ENCODE results near the gene SERHL2. TPM values are rescaled to one million over a fixed set of nuclear protein-coding genes. Genes with fewer than 3 reads are reported as not detected.
"Not testable (repeated sequence)": the region's sequence is repeated elsewhere in the genome, so short reads cannot be mapped to it uniquely, and the experiment has no call there.

Gene SERHL2
- total and polyA plus RNA-seq, 2 donors (not counting 3 experiments of a cell fraction or from before 2014, with no cell fraction given), result 0.80 to 2.0 TPM

GRCh38 chr22:42512273-42512990 is 41.3 kb upstream of the SERHL2 start:
- H3K4me1 ChIP-seq (ENCODE audit: control insufficient read depth, extremely low read depth, insufficient read depth, low read length); H3K27ac ChIP-seq (ENCODE audit: insufficient read depth, low read depth, low read length); intact Hi-C loops (cut with micrococcal nuclease); H3K27me3 ChIP-seq (ENCODE audit: control insufficient read depth in 2 of 2, insufficient read depth in 2 of 2, low read length in 2 of 2); H3K4me3 ChIP-seq (replicated peaks in 1 of 3; ENCODE audit: insufficient read depth in 1 of 3, low read depth in 1 of 3, low read length in 3 of 3); H3K9me1 ChIP-seq (replicated peaks; ENCODE audit: control insufficient read depth, extremely low read depth, insufficient read depth, low read length); H3K4me2 ChIP-seq (ENCODE audit: insufficient read depth, low read length); H3K9ac ChIP-seq (replicated peaks; ENCODE audit: extremely low read depth, insufficient read depth, low read length); H4K20me1 ChIP-seq (replicated peaks; ENCODE audit: control insufficient read depth, extremely low read depth, insufficient read depth, low read length); BruUV-seq (replicated peaks); dilution Hi-C loops (cut with MboI; ENCODE audit: extremely low pct_ligation_motif_present, low sequenced_read_pairs); H2AFZ ChIP-seq (ENCODE audit: low read depth, low read length); H3K9me3 ChIP-seq (replicated peaks; ENCODE audit: control insufficient read depth, insufficient read depth, low read length): not testable (repeated sequence)
- ChIA-PET POLR2A (interaction anchor here (0.6 kb wide), 1 partner anchor 28 kb away, joined by 12 read pairs; no protein-coding TSS in a partner anchor), CTCF (interaction anchor here (0.6 to 1.0 kb wide), 3 partner anchors 28 to 40 kb away, joined by 3 to 7 read pairs (median 6); no protein-coding TSS in a partner anchor)
- DNase-seq (ENCODE audit: low read depth, low spot score), result peak; percentile 70
- Histone ChIP-seq H3K79me2 (ENCODE audit: control insufficient read depth, insufficient read depth, low read length) (peaks cover 10% of the 10 kb centered on the region), H3K36me3 (ENCODE audit: control insufficient read depth in 2 of 2, extremely low read depth in 1 of 2, insufficient read depth in 2 of 2, low read length in 2 of 2) (peaks cover 0 to 28% of the 10 kb centered on the region in 2 experiments)
- TF ChIP-seq, protein P1, sequence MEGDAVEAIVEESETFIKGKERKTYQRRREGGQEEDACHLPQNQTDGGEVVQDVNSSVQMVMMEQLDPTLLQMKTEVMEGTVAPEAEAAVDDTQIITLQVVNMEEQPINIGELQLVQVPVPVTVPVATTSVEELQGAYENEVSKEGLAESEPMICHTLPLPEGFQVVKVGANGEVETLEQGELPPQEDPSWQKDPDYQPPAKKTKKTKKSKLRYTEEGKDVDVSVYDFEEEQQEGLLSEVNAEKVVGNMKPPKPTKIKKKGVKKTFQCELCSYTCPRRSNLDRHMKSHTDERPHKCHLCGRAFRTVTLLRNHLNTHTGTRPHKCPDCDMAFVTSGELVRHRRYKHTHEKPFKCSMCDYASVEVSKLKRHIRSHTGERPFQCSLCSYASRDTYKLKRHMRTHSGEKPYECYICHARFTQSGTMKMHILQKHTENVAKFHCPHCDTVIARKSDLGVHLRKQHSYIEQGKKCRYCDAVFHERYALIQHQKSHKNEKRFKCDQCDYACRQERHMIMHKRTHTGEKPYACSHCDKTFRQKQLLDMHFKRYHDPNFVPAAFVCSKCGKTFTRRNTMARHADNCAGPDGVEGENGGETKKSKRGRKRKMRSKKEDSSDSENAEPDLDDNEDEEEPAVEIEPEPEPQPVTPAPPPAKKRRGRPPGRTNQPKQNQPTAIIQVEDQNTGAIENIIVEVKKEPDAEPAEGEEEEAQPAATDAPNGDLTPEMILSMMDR (IDR thresholded peaks at IDR 0.05; ENCODE audit: extremely low read depth in 1 of 2, insufficient read depth in 1 of 2, low read depth in 1 of 2, low read length in 2 of 2), result peak; percentile 6 to 33
- peak; percentile 96 for FAIRE-seq

GRCh38 chr22:42514331-42514730 is 39.4 kb upstream of the SERHL2 start:
- H3K9ac ChIP-seq (replicated peaks; ENCODE audit: extremely low read depth, insufficient read depth, low read length); H3K9me3 ChIP-seq (replicated peaks; ENCODE audit: control insufficient read depth, insufficient read depth, low read length); POLR2A ChIA-PET; H3K27ac ChIP-seq (ENCODE audit: insufficient read depth, low read depth, low read length); H3K27me3 ChIP-seq (ENCODE audit: control insufficient read depth in 2 of 2, insufficient read depth in 2 of 2, low read length in 2 of 2); intact Hi-C loops (cut with micrococcal nuclease); H3K4me2 ChIP-seq (ENCODE audit: insufficient read depth, low read length); H3K9me1 ChIP-seq (replicated peaks; ENCODE audit: control insufficient read depth, extremely low read depth, insufficient read depth, low read length); H4K20me1 ChIP-seq (replicated peaks; ENCODE audit: control insufficient read depth, extremely low read depth, insufficient read depth, low read length); H3K4me3 ChIP-seq (replicated peaks in 1 of 3; ENCODE audit: insufficient read depth in 1 of 3, low read depth in 1 of 3, low read length in 3 of 3); H3K4me1 ChIP-seq (ENCODE audit: control insufficient read depth, extremely low read depth, insufficient read depth, low read length); FAIRE-seq; DNase-seq (ENCODE audit: low read depth, low spot score); dilution Hi-C loops (cut with MboI; ENCODE audit: extremely low pct_ligation_motif_present, low sequenced_read_pairs); BruUV-seq (replicated peaks); CTCF ChIA-PET; H2AFZ ChIP-seq (ENCODE audit: low read depth, low read length): not testable (repeated sequence)
- Histone ChIP-seq H3K36me3 (ENCODE audit: control insufficient read depth in 2 of 2, extremely low read depth in 1 of 2, insufficient read depth in 2 of 2, low read length in 2 of 2) (peaks cover 0 to 30% of the 10 kb centered on the region in 2 experiments), H3K79me2 (ENCODE audit: control insufficient read depth, insufficient read depth, low read length) (peaks cover 26% of the 10 kb centered on the region)

GRCh38 chr22:42515304-42515703 is 38.5 kb upstream of the SERHL2 start:
- H3K9ac ChIP-seq (replicated peaks; ENCODE audit: extremely low read depth, insufficient read depth, low read length); H3K9me3 ChIP-seq (replicated peaks; ENCODE audit: control insufficient read depth, insufficient read depth, low read length); H3K27ac ChIP-seq (ENCODE audit: insufficient read depth, low read depth, low read length); H3K4me3 ChIP-seq (replicated peaks in 1 of 3; ENCODE audit: insufficient read depth in 1 of 3, low read depth in 1 of 3, low read length in 3 of 3); H2AFZ ChIP-seq (ENCODE audit: low read depth, low read length); H3K27me3 ChIP-seq (ENCODE audit: control insufficient read depth in 2 of 2, insufficient read depth in 2 of 2, low read length in 2 of 2); dilution Hi-C loops (cut with MboI; ENCODE audit: extremely low pct_ligation_motif_present, low sequenced_read_pairs); H4K20me1 ChIP-seq (replicated peaks; ENCODE audit: control insufficient read depth, extremely low read depth, insufficient read depth, low read length); POLR2A ChIA-PET; H3K4me2 ChIP-seq (ENCODE audit: insufficient read depth, low read length); BruUV-seq (replicated peaks); H3K9me1 ChIP-seq (replicated peaks; ENCODE audit: control insufficient read depth, extremely low read depth, insufficient read depth, low read length); CTCF ChIA-PET; H3K4me1 ChIP-seq (ENCODE audit: control insufficient read depth, extremely low read depth, insufficient read depth, low read length); DNase-seq (ENCODE audit: low read depth, low spot score); intact Hi-C loops (cut with micrococcal nuclease); FAIRE-seq: not testable (repeated sequence)
- H3K36me3 ChIP-seq (ENCODE audit: control insufficient read depth in 2 of 2, extremely low read depth in 1 of 2, insufficient read depth in 2 of 2, low read length in 2 of 2), result peaks cover 0 to 30% of the 10 kb centered on the region in 2 experiments
- H3K79me2 ChIP-seq (ENCODE audit: control insufficient read depth, insufficient read depth, low read length), result peaks cover 31% of the 10 kb centered on the region

All from endothelial cell of umbilical vein (primary cell).